Cardiac fibroblast (primary cell): ENCODE results near the gene NETO1.

Experiments used
- DNase-seq, 2 donors: peaks; one replicate each; pipeline versions ENCODE4 v3.0.0 to v3.0.0-alpha.2; 2010; ENCODE audit warnings: low read depth in 2 of 2
- H3K4me3 ChIP-seq, 2 donors: replicated peaks in 1 of 2; 1 replicate in 1 of 2; 2 replicates in 1 of 2; pipeline ENCODE4 v1.5.1; 2011; ENCODE audit warnings: low read depth in 2 of 2, low read length in 2 of 2, mild to moderate bottlenecking in 2 of 2, moderate library complexity in 1 of 2
- CTCF ChIP-seq: IDR thresholded peaks from one replicate; pipeline ENCODE4 v1.5.1; 2011; ENCODE audit warnings: low read depth, mild to moderate bottlenecking, low read length, inconsistent platforms

The NETO1 gene

DNA sequence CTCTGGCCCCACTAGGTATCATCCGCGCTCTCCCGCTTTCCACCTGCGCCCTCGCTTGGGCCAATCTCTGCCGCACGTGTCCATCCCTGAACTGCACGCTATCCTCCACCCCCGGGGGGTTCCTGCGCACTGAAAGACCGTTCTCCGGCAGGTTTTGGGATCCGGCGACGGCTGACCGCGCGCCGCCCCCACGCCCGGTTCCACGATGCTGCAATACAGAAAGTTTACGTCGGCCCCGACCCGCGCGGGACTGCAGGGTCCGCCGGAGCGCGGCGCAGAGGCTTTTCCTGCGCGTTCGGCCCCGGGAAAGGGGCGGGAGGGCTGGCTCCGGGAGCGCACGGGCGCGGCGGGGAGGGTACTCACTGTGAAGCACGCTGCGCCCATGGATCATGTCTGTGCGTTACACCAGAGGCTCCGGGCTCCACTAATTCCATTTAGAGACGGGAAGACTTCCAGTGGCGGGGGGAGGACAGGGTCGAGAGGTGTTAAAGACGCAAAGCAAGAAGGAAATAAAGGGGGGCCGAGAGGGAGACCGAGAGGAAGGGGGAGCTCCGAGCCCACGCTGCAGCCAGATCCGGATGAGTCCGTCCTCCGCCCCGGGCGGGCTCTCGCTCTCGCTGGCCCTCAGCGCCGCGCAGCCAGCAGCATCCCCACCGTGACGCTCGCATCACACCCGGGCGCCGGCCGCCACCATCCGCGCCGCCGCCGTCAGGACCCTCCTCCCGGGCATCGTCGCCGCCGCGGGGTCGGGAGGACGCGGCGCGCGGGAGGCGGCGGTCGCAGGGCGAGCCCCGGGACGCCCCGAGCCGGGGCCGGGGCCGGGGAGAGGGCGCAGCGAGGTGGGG, 664 bp downstream of the NETO1 start:
- peak overlapping the region; percentile 26 to 42 for H3K4me3 ChIP-seq
- no peak for DNase-seq
- no peak for TF ChIP-seq CTCF

DNA sequence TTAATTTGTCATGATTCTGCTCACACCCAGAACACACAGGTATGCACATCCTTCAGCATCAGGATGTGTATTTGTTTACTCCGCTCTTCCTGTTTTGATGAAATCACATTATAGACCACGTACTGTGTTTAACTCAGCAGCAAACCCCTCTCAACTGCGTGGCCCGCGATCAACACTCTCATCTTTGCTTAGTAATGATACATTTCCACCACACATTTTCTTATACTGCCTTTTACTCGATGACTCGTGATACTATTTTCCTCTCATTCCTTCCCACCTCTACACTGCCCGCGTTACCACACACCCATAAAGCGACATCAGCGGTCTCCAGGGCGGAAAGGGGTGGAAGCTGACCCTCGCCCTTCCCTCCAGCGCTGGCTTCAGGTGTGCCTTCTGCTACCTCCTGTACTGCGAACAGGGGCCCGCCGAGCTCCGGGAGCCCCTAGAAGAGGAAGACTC, 1.3 kb downstream of the NETO1 start:
- no peak for TF ChIP-seq CTCF
- peak overlapping the region; percentile 26 to 42 for H3K4me3 ChIP-seq
- DNase-seq, result no peak

DNA sequence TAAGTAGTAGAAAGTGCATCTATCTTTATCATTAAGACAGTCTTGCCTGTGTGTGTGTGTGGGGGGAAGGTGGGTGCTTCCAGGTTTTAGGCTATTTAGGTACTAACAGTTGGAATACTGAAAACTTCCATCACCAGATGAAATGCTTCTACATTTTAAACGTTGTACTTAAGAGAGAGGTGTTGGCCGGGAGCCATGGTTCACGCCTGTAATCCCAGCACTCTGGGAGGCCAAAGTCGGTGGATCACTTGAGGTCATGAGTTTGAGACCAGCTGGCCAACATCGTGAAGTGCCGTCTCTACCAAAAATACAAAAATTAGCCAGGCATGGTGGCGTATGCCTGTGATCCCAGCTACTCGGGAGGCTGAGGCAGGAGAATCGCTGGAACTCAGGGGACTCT, 4.0 kb downstream of the NETO1 start:
- H3K4me3 ChIP-seq, result no peak overlapping the region
- TF ChIP-seq CTCF, result no peak
- no peak for DNase-seq

GRCh38 chr18:72859088-72859487, 8.7 kb downstream of the NETO1 start:
- TF ChIP-seq CTCF, result no peak
- H3K4me3 ChIP-seq, result no peak overlapping the region
- DNase-seq, result no peak

- no peak for TF ChIP-seq CTCF
- no peak for DNase-seq
- H3K4me3 ChIP-seq, result no peak overlapping the region
These were observed 18.1 kb downstream of the NETO1 start for GRCh38 chr18:72849671-72850070.

DNA sequence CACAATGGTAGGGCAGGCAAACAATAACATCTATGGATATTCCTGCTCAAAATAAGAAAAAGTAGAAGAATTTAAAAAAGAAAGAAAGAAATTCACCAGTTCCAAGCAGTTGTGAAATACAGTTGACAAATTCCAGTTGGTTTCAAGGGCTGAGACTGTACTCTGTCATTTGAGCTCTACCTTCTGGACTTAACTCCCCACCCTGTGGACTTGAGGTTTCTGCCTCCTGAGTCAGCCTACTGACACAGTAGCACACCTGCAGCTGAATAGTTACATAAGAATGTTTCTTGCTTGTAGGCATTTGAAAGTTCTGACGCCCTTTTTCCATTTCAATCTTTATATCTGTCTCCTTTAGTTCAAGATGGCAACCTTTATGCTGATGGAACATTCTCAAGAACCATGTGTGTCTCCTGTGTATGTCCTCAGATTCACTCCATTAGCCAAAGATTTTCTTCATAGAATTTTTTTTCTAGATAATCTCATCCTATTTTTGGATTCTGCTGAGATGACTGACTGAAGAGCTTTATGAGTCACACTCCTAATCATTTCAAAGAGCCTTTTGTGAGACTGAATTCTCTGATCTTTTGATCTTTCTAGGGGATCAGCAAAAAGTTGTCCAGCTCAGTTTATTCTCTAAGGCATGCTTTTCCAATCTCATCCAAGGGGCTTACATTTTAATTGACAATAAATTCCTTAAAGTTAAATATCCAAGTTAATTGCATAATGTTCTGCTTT, 19.1 kb downstream of the NETO1 start:
- no peak overlapping the region for H3K4me3 ChIP-seq
- no peak for TF ChIP-seq CTCF
- no peak for DNase-seq
